Measurements from ENCODE around the gene SAMD4B. TPM values are rescaled to one million over a fixed set of nuclear protein-coding genes. Genes with fewer than 3 reads are reported as not detected.
A peak's percentile ranks its signal among the peaks of the same experiment; 100 is the strongest.

Gene SAMD4B
- total RNA-seq, 2 experiments from 2014 or later, result 65.0 to 66.9 TPM

DNA sequence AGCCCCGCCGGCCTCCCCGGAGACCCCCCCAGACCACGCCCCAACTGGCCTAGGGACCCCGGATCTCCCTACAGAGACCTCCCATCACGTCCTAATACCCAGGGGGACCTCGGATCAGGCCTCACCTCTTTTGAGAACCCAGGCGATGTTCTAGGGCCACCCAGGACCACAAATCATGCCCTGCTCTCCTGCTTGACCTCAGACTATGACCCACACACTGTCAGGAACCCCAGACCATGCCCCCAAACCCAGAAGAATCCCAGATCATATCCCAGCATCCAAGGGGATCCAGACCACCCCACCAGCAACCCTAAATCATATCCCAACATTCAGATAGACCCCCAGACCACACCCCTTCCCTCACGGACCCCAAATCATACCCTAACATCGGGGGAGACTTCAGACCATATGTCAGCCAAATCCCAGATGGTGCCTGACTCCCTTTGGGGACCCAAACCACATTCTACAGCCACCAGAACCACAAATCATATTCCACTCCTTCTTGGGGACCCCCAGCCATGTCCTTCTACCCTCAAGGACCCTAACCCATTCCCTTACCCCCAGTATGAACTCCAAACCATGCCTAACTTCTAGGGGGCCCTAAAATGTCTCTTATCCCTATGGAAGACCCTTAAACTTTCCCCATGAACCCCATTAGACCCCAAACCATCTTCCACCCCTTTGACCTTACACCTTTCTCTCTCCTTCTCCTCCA, 20.9 kb upstream of the SAMD4B start:
- Histone ChIP-seq H3K9me3 (ENCODE audit: control insufficient read depth in 1 of 2, insufficient read depth in 1 of 2, low read length in 2 of 2) (no peaks in the 10 kb centered on the region), H3K27ac (ENCODE audit: low read depth in 1 of 2, low read length in 2 of 2) (peak overlapping the region; percentile 33 to 43), H3K4me1 (ENCODE audit: insufficient read depth, low read length) (peaks cover 18% of the 10 kb centered on the region), H3K4me3 (ENCODE audit: low read length) (no peak overlapping the region), H3K27me3 (ENCODE audit: control insufficient read depth in 1 of 2, insufficient read depth in 2 of 2, low read length in 2 of 2) (no peaks in the 10 kb centered on the region), H3K36me3 (ENCODE audit: insufficient read depth, low read length) (peaks cover 2% of the 10 kb centered on the region)
- Mint-ChIP-seq H3K27me3 (no peaks in the 10 kb centered on the region), H3K9me3 (no peaks in the 10 kb centered on the region), H3K4me1 (ENCODE audit: low read depth) (peaks cover 36% of the 10 kb centered on the region), H3K4me3 (peak overlapping the region; percentile 91), H3K27ac (peak overlapping the region; percentile 83), H3K36me3 (ENCODE audit: low read depth) (peaks cover 24% of the 10 kb centered on the region)
- ChIA-PET CTCF (no interaction called here), POLR2A (interaction anchor here (1.5 to 3.1 kb wide), 2 partner anchors 14 kb away, joined by 3 to 12 read pairs; partner anchors contain the start of gene GMFG)
- ATAC-seq (ENCODE audit: poor library complexity) (no peak), DNase-seq (no peak)
- TF ChIP-seq, protein P1, sequence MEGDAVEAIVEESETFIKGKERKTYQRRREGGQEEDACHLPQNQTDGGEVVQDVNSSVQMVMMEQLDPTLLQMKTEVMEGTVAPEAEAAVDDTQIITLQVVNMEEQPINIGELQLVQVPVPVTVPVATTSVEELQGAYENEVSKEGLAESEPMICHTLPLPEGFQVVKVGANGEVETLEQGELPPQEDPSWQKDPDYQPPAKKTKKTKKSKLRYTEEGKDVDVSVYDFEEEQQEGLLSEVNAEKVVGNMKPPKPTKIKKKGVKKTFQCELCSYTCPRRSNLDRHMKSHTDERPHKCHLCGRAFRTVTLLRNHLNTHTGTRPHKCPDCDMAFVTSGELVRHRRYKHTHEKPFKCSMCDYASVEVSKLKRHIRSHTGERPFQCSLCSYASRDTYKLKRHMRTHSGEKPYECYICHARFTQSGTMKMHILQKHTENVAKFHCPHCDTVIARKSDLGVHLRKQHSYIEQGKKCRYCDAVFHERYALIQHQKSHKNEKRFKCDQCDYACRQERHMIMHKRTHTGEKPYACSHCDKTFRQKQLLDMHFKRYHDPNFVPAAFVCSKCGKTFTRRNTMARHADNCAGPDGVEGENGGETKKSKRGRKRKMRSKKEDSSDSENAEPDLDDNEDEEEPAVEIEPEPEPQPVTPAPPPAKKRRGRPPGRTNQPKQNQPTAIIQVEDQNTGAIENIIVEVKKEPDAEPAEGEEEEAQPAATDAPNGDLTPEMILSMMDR (IDR thresholded peaks at IDR 0.05), result no peak
- intact Hi-C loops (cut with DNase I, micrococcal nuclease), result no loop called here

GRCh38 chr19:39321832-39322176, 20.4 kb upstream of the SAMD4B start:
- Mint-ChIP-seq H3K36me3 (ENCODE audit: low read depth) (peaks cover 19% of the 10 kb centered on the region), H3K27me3 (no peaks in the 10 kb centered on the region), H3K4me1 (ENCODE audit: low read depth) (peaks cover 34% of the 10 kb centered on the region), H3K27ac (peak overlapping the region; percentile 83), H3K9me3 (no peaks in the 10 kb centered on the region), H3K4me3 (peak overlapping the region; percentile 91)
- no peaks in the 10 kb centered on the region for H3K27me3 ChIP-seq (ENCODE audit: control insufficient read depth in 1 of 2, insufficient read depth in 2 of 2, low read length in 2 of 2)
- DNase-seq (no peak), ATAC-seq (ENCODE audit: poor library complexity) (no peak)
- peaks cover 18% of the 10 kb centered on the region for H3K4me1 ChIP-seq (ENCODE audit: insufficient read depth, low read length)
- ChIA-PET POLR2A (interaction anchor here (3.1 kb wide), 1 partner anchor 13 kb away, joined by 12 read pairs; no protein-coding TSS in a partner anchor), CTCF (no interaction called here)
- H3K4me3 ChIP-seq (ENCODE audit: low read length), result no peak overlapping the region
- H3K9me3 ChIP-seq (ENCODE audit: control insufficient read depth in 1 of 2, insufficient read depth in 1 of 2, low read length in 2 of 2), result no peaks in the 10 kb centered on the region
- H3K27ac ChIP-seq (ENCODE audit: low read depth in 1 of 2, low read length in 2 of 2), result peak overlapping the region in 1 of 2 donors; percentile 43
- TF ChIP-seq, protein P1 (IDR thresholded peaks at IDR 0.05), result no peak
- intact Hi-C loops (cut with DNase I, micrococcal nuclease), result no loop called here
- peaks cover 6% of the 10 kb centered on the region for H3K36me3 ChIP-seq (ENCODE audit: insufficient read depth, low read length)

GRCh38 chr19:39324242-39324842, 17.9 kb upstream of the SAMD4B start:
- no peak overlapping the region for H3K27ac Mint-ChIP-seq
- TF ChIP-seq, protein P1 (IDR thresholded peaks at IDR 0.05), result no peak
- ChIA-PET POLR2A (interaction anchor here (0.7 to 3.1 kb wide), 2 partner anchors 11 to 18 kb away, joined by 3 to 12 read pairs; partner anchors contain the start of gene SAMD4B), CTCF (no interaction called here)
- intact Hi-C loops (cut with DNase I, micrococcal nuclease), result no loop called here
- H3K4me1 Mint-ChIP-seq (ENCODE audit: low read depth), result peaks cover 39% of the 10 kb centered on the region
- H3K4me3 Mint-ChIP-seq, result no peak overlapping the region
- Histone ChIP-seq H3K36me3 (ENCODE audit: insufficient read depth, low read length) (peaks cover 31% of the 10 kb centered on the region), H3K4me1 (ENCODE audit: insufficient read depth, low read length) (peaks cover 40% of the 10 kb centered on the region), H3K27ac (ENCODE audit: low read depth in 1 of 2, low read length in 2 of 2) (no peak overlapping the region), H3K9me3 (ENCODE audit: control insufficient read depth in 1 of 2, insufficient read depth in 1 of 2, low read length in 2 of 2) (no peaks in the 10 kb centered on the region), H3K4me3 (ENCODE audit: low read length) (no peak overlapping the region), H3K27me3 (ENCODE audit: control insufficient read depth in 1 of 2, insufficient read depth in 2 of 2, low read length in 2 of 2) (no peaks in the 10 kb centered on the region)
- no peaks in the 10 kb centered on the region for H3K9me3 Mint-ChIP-seq
- DNase-seq (no peak), ATAC-seq (ENCODE audit: poor library complexity) (no peak)
- no peaks in the 10 kb centered on the region for H3K27me3 Mint-ChIP-seq
- peaks cover 31% of the 10 kb centered on the region for H3K36me3 Mint-ChIP-seq (ENCODE audit: low read depth)
